Gastroesophageal sphincter (tissue), 4 donors: ENCODE data around the gene CYRIA. TPM values are rescaled to one million over a fixed set of nuclear protein-coding genes. Genes with fewer than 3 reads are reported as not detected.

ENCODE experiments used
- ATAC-seq: fragments of 150-250 bp; one replicate; pipeline ENCODE4 v1.9.1; 2016; ENCODE audit warnings: mild to moderate bottlenecking, moderate library complexity
- H3K27ac ChIP-seq, 4 donors: fragments of 200-600 bp; sonication (generic) in 3 of 4; 1 replicate in 3 of 4; 2 replicates in 1 of 4; pipeline ENCODE4 v1.5.1; 2016 to 2019
- H3K27me3 ChIP-seq: fragments of 200-600 bp; sonication (generic); one replicate; pipeline ENCODE4 v1.5.1; 2019
- H3K36me3 ChIP-seq, 2 donors: fragments of 200-600 bp; sonication (generic); one replicate each; pipeline ENCODE4 v1.5.1; 2019; ENCODE audit warnings: control low read depth in 1 of 2
- H3K4me1 ChIP-seq, 3 donors: fragments of 200-600 bp; sonication (generic); 1 replicate in 2 of 3; 2 replicates in 1 of 3; pipeline ENCODE4 v1.5.1; 2016 to 2019; ENCODE audit warnings: control low read depth in 2 of 3
- H3K4me3 ChIP-seq, 2 donors: fragments of 200-600 bp; sonication (generic); one replicate each; pipeline ENCODE4 v1.5.1; 2019; ENCODE audit warnings: mild to moderate bottlenecking in 1 of 2, moderate library complexity in 1 of 2
- H3K9me3 ChIP-seq, 3 donors: fragments of 200-600 bp; sonication (generic); one replicate each; pipeline ENCODE4 v1.5.1; 2017 to 2019; ENCODE audit warnings: control low read depth in 2 of 3
- EP300 ChIP-seq: sonication (generic); formaldehyde crosslinking; IDR thresholded peaks from one replicate; pipeline ENCODE4 v1.6.1; 2017; ENCODE audit warnings: antibody characterized with exemption, mild to moderate bottlenecking
- POLR2A ChIP-seq, 2 donors: fragments of 450-650 bp; IDR thresholded peaks; one replicate each; pipeline ENCODE4 v1.6.1; 2017; ENCODE audit warnings: antibody characterized with exemption in 2 of 2, mild to moderate bottlenecking in 2 of 2, moderate library complexity in 1 of 2
- POLR2AphosphoS5 ChIP-seq: sonication (generic); formaldehyde crosslinking; IDR thresholded peaks from one replicate; pipeline ENCODE4 v1.6.1; 2017; ENCODE audit warnings: antibody characterized with exemption
- WGBS, 2 donors: methylation state at CpG; one replicate each; pipeline ENCODE4 v1.1.5; 2018; ENCODE audit warnings: low coverage in 1 of 2; 5-methylcytosine and 5-hydroxymethylcytosine counted together
- total RNA-seq, 4 donors: library from RNA; depleted of rRNA; stranded (reverse); fragments of >200 nt; gene quantifications; one replicate each; pipeline ENCODE4 v1.1.0, GENCODE V29; 2016
- TF ChIP-seq, protein P1 (sequence below), 4 experiments: fragments of 200-600 bp in 2 of 4; fragments of 450-650 bp in 2 of 4; sonication (generic) in 1 of 4; IDR thresholded peaks; one replicate each; pipeline ENCODE4 v1.5.1; 2017 to 2019; ENCODE audit warnings: antibody characterized with exemption in 4 of 4, mild to moderate bottlenecking in 2 of 4, moderate library complexity in 2 of 4

The CYRIA gene
- total RNA-seq, 4 donors from 2014 or later, result 9.3 to 20.7 (median 13.4) TPM

DNA sequence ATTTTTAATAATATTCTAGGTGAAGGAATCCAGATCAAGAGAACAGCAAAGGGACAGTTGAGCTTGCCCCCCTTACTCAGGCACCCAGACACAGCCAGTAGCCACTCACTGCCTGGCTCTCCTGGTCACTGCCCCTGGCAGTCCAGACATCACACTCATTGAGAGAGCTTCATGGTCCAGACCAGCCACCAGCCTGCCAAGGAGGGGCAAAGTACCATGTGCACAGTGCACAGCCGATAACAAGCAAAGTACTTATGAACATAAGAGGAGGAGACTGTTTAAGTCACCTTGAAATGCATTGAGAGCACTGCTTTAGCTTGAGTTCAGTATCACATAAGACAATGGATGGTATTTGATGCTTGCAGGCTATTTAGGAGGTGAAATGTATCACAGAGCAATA is 21.6 kb upstream of the CYRIA start:
- no peak for TF ChIP-seq POLR2A (IDR thresholded peaks at IDR 0.05)
- TF ChIP-seq, protein P1, sequence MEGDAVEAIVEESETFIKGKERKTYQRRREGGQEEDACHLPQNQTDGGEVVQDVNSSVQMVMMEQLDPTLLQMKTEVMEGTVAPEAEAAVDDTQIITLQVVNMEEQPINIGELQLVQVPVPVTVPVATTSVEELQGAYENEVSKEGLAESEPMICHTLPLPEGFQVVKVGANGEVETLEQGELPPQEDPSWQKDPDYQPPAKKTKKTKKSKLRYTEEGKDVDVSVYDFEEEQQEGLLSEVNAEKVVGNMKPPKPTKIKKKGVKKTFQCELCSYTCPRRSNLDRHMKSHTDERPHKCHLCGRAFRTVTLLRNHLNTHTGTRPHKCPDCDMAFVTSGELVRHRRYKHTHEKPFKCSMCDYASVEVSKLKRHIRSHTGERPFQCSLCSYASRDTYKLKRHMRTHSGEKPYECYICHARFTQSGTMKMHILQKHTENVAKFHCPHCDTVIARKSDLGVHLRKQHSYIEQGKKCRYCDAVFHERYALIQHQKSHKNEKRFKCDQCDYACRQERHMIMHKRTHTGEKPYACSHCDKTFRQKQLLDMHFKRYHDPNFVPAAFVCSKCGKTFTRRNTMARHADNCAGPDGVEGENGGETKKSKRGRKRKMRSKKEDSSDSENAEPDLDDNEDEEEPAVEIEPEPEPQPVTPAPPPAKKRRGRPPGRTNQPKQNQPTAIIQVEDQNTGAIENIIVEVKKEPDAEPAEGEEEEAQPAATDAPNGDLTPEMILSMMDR (IDR thresholded peaks at IDR 0.05), result no peak
- no peak for TF ChIP-seq EP300
- no peak for TF ChIP-seq POLR2AphosphoS5
- no peaks in the 10 kb centered on the region for H3K9me3 ChIP-seq
- no peaks in the 10 kb centered on the region for H3K36me3 ChIP-seq
- no peaks in the 10 kb centered on the region for H3K4me1 ChIP-seq
- no peaks in the 10 kb centered on the region for H3K27me3 ChIP-seq
- H3K4me3 ChIP-seq, result no peak overlapping the region
- H3K27ac ChIP-seq, result no peak overlapping the region
- 89% methylated on average over 1 of the region's 1 CpG; no CpG with 5 or more reads in 1 of the 2 donors for WGBS, 2 donors
- no peak for ATAC-seq

DNA sequence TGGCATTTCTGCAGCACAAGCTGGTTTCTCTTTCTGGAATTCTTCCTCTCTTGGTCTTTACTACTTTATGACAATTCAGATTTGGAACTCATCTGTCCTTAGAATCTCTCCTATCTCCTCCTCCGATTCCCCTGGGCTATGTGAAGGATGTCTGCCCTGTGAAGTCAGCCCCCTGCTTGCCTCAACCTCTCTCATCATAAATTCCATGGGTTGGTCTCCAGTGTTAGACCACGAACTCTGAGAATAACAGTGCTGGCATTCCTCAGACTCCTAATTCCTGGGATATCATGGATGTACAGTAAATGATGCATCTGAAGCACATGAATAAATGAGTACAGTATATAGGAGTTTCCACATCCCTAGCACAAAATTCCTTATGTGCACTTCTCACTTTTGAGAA is 21.0 kb upstream of the CYRIA start:
- TF ChIP-seq, protein P1 (IDR thresholded peaks at IDR 0.05), result no peak
- TF ChIP-seq POLR2A (IDR thresholded peaks at IDR 0.05) (no peak), POLR2AphosphoS5 (no peak), EP300 (no peak)
- no peaks in the 10 kb centered on the region for H3K36me3 ChIP-seq
- no peaks in the 10 kb centered on the region for H3K9me3 ChIP-seq
- no peak for ATAC-seq
- no peaks in the 10 kb centered on the region for H3K27me3 ChIP-seq
- 74% methylated on average over 2 of the region's 2 CpGs; no CpG with 5 or more reads in 1 of the 2 donors for WGBS, 2 donors
- H3K4me1 ChIP-seq, result no peaks in the 10 kb centered on the region
- no peak overlapping the region for H3K4me3 ChIP-seq
- H3K27ac ChIP-seq, result no peak overlapping the region

DNA sequence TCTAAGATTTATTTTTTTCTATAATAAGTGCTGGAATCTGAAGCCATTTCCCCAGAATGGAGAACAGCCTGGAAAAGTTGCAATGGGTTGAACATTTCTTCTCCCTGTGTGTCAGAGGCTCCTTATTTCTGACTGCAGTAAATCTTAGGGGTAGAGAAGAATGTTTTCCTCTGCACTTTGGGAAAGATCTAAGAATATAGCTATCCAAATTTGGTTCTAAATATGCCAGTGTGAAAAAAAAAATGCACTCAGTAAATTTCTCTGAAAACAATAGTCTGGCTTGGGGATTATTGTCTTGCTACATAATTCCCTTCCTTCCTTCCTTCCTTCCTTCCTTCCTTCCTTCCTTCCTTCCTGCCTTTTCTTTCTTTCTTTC is 19.7 kb upstream of the CYRIA start:
- TF ChIP-seq POLR2A (IDR thresholded peaks at IDR 0.05) (no peak), EP300 (no peak), POLR2AphosphoS5 (no peak)
- TF ChIP-seq, protein P1 (IDR thresholded peaks at IDR 0.05), result no peak
- no peak for ATAC-seq

DNA sequence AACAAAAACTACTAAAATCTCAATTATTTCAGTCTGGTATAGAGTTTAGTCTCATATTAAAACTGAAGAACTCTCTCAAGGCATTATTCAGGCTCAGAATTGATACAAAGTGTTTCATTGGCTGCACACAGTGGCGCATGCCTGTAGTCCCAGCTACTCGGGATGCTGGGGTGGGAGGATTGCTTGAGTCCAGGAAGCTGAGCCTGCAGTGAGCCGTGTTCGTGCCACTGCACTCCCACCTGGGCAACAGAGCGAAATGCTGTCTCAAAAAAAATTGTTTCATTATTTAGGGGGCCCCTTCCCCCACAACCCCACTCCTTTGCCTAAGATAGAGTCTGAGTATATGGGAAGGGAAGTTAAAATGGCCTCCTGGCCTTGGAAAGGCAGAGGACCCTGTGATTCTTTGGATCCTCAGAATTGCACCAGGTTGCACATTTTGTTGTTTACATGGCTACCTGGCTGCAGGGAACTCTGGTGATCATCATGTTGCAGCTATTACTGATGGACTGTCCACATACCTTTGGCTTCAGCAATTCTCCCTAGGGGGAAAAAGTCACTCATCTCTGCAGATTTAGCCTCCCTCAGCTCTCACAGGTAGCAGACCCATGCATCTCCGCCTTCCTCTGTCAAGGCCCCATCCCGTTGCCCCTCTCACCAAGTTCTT is 19.2 kb upstream of the CYRIA start:
- no peaks in the 10 kb centered on the region for H3K4me1 ChIP-seq
- H3K27ac ChIP-seq, result no peak overlapping the region
- no peak overlapping the region for H3K4me3 ChIP-seq
- no peaks in the 10 kb centered on the region for H3K36me3 ChIP-seq
- ATAC-seq, result no peak
- no peaks in the 10 kb centered on the region for H3K27me3 ChIP-seq
- no peaks in the 10 kb centered on the region for H3K9me3 ChIP-seq
- 70 to 81% methylated on average over 2 to 6 of the region's 7 CpGs for WGBS, 2 donors
- TF ChIP-seq POLR2A (IDR thresholded peaks at IDR 0.05), result no peak
- no peak for TF ChIP-seq EP300
- no peak for TF ChIP-seq POLR2AphosphoS5
- TF ChIP-seq, protein P1 (IDR thresholded peaks at IDR 0.05), result no peak

More for the DNA sequence above, 19.7 kb upstream of the CYRIA start:
- Histone ChIP-seq H3K27me3 (no peaks in the 10 kb centered on the region), H3K9me3 (no peaks in the 10 kb centered on the region), H3K4me1 (no peaks in the 10 kb centered on the region), H3K4me3 (no peak overlapping the region), H3K27ac (no peak overlapping the region), H3K36me3 (no peaks in the 10 kb centered on the region)

DNA sequence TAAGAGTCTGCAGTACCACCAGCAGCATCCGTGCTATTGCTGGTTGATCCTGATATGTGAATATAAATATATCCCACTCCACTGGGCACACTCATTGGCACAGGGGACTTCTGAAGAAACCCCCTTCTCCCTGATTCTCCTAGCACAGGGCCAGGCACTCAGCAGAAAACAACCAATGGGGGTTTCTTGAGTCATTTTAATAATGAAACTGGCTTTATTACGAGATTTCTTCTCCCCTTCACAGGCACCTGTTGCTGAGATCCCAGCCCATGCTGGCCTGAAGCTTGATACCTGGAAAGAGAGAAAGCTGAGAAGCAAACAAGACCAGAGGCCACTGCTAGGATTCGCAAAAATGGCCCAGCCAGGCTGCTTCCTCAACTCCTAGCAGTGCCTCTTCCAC is 17.9 kb upstream of the CYRIA start:
- H3K27ac ChIP-seq, result no peak overlapping the region
- no peaks in the 10 kb centered on the region for H3K27me3 ChIP-seq
- no peaks in the 10 kb centered on the region for H3K4me1 ChIP-seq
- TF ChIP-seq, protein P1 (IDR thresholded peaks at IDR 0.05), result no peak
- TF ChIP-seq EP300 (no peak), POLR2AphosphoS5 (no peak), POLR2A (IDR thresholded peaks at IDR 0.05) (no peak)
- no peaks in the 10 kb centered on the region for H3K9me3 ChIP-seq
- no peaks in the 10 kb centered on the region for H3K36me3 ChIP-seq
- 76 to 100% methylated on average over 2 of the region's 3 CpGs for WGBS, 2 donors
- no peak overlapping the region for H3K4me3 ChIP-seq
- ATAC-seq, result no peak
